Fibroblast of lung (primary cell): Measurements from ENCODE around the gene CX3CL1.

Source experiments
- CTCF ChIP-seq, 2 donors: IDR thresholded peaks in 1 of 2; conservative IDR thresholded peaks in 1 of 2; 1 replicate in 1 of 2; 2 replicates in 1 of 2; pipeline ENCODE4 v1.5.1; 2011 to 2012; ENCODE audit warnings: low read length in 2 of 2, control low read depth in 1 of 2, inconsistent platforms in 1 of 2, low read depth in 1 of 2, mild to moderate bottlenecking in 1 of 2
- EZH2 ChIP-seq: IDR thresholded peaks from 2 replicates; pipeline ENCODE4 v1.5.1; 2012; ENCODE audit warnings: low read length, control low read depth, mild to moderate bottlenecking; ENCODE audit errors: missing control alignments

- TF ChIP-seq CTCF (conservative IDR thresholded peaks at IDR 0.05 in 1 of 2, IDR thresholded peaks at IDR 0.05 in 1 of 2; ENCODE audit: low read depth in 1 of 2, low read length in 2 of 2) (no peak), EZH2 (no peak)
Observed at GRCh38 chr16:57345021-57345420, 27.3 kb upstream of the CX3CL1 start.
